DMS114 treated with DMSO at 0.1 percent for 48 hours (cell line): Measurements from ENCODE around the gene KLRF2.
A peak's percentile ranks its signal among the peaks of the same experiment; 100 is the strongest.

ENCODE experiments used
- DNase-seq: peaks from one replicate; lab custom pipeline; 2025; ENCODE audit not compliant: unreplicated experiment; lab: John Stamatoyannopoulos, UW

KLRF2 gene

DNA sequence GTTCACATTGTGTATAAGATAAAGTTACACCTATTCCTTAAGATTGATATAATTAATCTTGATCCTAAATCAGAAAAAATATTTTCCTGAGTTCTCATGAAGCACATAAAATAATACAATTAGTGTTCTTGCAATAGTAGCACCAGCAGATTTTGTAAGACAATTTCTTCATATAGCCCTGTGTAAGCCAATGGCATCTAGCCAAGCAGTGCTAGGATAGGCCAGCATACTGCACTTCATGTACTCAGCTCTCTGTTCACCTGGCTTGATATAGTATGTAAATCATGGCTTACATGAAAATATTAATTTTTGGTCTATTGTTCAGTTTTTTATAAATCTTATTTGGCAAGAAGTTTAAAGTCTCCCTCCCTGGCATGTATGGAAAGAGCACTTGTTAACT, 1.9 kb downstream of the KLRF2 start:
- DNase-seq = no peak

DNA sequence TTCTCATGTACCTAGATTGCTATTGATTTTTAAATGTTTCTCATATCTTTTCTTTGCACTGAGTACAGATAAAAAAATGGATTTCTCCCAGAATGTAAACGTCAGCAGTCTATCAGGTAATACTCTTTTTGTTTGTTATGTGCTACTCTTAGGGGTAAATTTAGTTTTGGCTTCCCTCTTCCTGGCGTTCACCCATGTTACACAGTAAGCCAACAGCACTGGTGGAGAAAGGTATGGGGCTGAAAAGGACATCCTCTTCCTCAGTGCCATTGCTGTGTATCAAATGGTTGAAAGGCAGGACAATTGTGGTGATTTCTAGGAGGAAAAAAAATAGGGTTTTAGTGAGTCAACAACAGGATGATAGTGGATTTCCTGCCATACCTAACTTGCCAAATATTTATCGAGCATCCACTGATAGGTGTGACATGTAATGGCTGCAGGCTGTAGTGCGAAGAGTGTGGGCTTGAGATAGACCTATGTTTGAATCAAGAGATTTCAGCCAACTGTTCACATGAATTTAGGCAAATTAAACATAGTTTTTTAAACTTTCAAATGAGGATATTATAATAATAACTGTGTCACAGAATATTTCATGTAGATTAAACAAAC, 7.5 kb downstream of the KLRF2 start:
- DNase-seq = no peak

DNA sequence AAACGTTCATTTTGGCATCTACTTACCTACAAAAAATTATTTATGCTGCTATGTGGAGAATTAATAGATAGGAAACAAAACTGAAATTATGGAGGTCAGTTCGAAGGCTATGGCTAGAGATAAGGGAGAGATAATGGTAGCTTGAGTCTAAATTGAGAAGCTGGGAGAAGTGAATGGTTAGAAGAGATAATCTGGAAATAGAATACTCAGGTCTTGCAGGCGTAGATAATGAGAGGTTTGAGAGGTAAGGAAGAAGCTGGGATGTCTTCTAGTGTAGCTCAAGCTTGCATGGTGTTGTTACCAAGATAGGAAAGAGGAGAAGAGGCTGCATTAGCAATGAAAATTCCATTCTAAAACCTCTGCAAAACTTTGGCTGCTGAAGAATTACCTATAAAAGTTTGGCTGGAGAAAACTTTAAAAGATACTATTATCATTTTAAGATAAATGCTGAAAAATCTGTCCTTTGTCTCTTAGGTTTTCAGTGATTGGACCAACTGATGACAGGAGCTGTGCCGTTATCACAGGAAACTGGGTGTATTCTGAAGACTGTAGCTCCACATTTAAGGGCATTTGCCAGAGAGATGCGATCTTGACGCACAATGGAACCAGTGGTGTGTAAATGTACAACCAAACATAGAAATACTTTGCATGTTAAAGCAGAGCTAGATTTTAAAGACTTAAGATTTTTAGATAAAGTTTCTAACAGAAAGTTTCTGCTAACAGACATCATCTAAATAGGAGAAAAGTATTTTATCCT, 14.1 kb downstream of the KLRF2 start:
- DNase-seq = no peak

DNA sequence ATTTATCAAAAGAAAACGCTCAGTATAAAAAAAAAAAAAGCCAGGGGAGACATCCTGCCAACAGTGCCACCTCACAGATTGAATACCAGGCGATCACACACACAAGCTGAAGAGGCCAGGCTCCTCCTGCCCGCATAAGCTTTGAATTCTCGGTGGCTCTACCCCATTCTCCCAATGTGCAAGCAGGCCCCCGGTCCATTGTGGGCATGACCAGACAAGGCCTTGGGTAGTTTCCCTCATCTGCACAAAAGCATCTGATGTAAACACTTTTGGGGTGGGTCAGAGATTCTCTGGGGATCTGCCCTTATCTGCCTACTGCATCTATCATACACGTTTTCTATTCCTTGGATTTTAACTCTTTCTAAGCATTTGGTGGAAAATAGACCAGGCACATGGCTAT, 16.2 kb downstream of the KLRF2 start:
- DNase-seq = no peak

DNA sequence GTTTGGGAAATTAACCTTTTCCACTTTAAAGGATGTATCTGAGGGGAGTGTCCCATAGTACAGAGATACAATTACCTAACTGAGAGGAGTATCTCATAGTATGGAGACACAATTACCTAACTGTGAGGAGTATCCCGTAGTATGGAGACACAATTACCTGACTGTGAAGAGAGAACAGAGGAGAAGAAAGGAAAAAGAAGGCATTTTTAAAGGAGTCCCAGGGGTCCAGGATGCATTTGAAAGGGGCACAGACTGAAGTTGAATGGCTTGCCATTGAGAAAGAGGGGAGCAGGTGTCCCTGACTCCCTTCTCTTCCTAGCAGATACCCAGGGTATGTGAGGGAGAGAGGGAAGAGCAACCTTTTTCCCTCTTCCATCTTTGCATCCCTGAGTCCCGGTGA, 17.9 kb downstream of the KLRF2 start:
- DNase-seq = no peak

DNA sequence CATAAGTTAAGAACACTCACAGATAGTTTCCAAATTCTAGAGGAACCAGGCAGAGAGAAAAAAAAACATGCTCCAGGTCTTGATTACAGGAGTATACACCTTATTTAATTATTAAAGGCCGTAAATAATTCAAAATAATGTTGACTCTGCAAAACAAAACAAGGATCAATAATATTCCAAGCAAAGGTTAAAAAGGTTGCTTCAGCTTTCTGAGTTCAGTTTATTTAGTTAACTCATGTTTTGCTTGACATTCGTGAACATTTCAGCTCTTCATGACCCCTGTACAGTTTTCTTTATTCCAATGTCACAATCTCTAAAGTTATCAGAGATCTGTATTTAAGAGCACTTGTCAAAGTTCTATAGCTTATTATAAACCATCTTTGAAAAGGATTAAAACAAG, 19.6 kb downstream of the KLRF2 start:
- DNase-seq = no peak

DNA sequence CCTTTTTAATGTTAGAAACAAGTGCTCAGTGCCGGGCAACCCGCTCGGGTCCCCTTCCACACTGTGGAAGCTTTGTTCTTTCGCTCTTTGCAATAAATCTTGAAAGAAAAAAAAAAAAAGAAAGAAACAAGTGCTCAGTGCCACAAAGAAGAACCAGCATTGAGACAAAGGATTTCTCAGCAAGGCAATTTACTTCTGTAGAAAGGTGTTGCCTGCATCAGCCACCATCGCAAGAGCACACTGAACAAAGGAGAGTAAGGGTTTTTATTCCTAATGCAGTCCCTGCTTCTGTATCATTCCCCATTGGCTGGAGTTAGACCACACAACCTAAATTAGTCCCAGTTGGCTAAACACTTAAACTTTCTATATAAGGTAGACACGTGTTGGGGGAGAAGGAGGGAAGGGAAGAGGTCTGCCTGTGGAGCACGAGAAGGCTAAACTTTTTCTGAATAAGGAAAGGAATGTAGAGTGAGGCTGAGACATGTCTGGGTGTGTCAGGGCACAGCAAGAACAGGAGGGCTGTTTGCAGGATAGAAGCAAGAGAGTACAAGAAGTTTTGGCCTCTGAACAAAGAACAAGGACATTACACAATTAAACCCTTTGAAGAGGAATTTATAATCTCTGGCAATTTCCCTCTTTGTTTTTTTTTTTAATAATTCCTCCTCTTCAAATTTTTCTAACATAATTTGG, 21.4 kb downstream of the KLRF2 start:
- DNase-seq = no peak

DNA sequence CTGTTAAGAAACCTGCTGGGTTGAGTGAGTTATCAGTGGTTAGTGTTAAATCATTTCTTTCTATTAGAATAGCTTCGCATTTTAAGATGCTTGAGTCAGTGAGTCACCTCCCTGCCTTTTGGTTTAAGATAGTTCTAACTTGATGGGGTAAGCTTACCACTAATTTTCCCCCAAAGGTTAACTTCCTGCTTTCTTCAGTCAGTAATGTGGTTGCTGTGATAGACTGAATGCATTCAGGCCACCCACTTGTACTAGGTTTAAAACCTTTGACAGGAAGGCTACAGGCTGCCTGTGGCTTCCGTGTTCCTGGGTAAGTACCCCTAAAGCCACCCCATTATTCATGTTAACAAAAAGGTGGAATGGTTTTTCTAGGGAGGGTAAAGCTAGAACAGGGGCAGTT, 25.6 kb downstream of the KLRF2 start:
- DNase-seq = no peak

DNA sequence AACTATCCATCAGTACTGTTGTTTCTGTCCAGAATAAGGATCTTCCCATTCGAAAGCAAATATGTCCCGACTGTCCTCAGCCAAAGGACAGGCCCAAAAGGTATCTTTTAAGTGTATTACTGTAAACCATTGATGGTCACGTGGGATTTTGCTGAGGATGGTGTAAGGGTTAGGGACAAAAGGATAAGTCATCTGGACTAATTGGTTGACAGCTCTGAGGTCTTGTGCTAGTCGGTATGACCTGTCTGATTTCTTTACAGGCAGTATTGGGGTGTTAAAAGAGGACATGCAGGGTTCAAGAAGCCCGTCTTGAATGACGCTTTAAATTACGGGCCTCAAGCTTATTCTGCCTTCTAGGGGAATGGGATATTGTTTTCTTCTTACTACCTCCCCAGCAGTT, 26.5 kb downstream of the KLRF2 start:
- DNase-seq = no peak

DNA sequence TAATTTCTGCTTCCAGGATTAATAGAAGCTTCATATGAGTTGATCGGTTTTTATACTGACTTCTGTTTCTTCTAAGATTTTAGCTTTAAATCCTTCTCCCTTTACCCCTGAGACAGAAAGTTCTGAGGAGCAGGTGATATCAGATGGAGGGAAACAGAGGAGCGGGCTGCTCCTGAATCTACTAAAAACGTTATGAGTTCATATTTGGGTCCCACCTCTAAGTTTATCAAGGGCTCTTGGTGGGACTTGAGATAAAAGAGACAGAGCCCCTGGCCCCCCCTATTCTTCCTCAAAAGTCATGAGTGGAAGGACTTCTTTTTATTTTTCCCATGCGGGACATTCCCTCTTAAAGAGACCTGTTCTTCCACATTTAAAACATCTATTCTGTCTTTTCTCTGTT, 27.1 kb downstream of the KLRF2 start:
- DNase-seq = no peak

DNA sequence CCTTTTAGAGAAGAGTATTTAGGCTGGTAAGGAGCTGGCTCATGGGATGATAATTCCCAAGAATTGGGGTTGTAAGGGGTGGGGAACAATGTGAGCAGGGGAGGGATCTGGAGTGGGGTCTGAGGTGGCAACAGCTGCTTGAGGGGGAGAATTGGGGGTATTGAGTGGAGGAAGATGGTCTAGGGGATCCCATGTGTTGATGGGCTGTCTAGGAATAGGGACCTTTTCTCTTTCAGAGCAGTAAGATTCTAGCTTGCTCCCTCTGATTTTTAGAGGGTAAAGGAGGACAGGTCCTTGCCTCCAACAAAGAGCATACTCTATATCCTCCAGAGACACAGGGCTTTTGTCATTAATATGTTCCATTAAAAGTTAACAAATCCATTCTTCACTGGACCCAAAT, 28.4 kb downstream of the KLRF2 start:
- no peak for DNase-seq

DNA sequence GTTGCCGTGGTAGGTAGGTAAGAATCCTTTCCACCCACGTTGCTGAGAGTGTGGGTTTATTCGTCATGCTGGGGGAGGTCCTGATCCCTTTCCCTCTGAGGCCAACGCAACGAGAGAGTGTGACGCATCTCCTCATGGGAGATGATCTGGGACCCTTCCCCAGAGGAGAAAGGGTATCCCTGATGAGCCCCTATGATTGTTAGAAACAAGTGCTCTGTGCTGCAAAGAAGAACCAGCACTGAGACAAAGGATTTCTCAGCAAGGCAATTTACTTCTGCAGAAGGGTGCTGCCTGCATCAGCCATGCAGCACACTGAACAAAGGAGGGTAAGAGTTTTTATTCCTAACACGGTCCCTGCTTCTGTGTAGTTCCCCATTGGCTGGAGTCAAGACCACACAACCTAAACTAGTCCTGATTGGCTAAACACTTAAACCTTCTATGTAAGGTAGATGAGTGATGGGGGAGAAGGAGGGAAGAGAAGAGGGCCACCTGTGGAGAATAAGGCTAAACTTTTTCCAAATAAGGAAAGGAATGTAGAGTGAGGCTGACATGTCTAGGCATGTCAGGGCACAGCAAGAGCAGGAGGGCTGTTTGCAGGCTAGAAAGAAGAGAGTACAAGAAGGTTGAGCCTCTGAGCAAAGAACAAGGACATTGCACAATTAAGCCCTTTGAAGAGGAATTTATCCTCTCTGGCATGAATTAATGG, 29.6 kb downstream of the KLRF2 start:
- no peak for DNase-seq

DNA sequence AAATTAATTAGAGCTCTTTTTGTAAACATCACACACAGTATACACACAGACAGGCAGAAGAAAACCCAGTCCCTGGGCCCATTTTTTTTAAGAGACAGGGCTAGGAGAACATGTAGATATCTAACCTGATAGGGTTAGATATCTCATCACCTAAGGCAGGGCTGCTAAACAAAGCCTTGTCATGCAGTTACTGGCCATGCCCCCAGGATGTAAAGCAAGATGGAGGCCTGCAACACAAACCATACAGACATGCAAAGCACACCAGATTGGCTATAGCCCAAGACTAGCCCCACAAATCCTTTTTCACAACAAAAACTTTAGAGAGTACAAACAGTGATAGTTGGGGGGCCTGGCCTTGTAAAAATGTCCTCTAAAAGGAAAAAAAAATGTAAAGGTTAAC, 30.4 kb downstream of the KLRF2 start:
- DNase-seq = no peak

DNA sequence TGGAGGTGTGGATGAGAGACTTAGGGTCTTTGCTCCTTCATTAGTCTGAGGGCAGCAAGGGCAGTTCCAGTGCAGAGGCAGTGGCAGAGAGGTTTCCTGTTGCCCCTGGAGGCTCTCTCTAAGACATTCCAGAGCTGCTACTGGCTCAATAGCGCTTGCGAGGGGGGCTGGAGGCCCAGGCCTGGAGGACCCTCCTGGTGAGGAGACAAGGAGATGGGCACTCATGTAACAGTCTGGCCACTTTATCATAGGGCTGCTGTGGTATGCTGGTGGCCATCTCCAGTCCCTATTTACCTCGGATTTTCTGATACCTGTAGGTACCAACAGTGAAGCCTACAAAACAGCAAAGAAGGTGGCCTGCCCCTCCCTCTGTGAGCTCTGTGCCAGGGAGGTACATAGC, 38.2 kb downstream of the KLRF2 start:
- DNase-seq = no peak

DNA sequence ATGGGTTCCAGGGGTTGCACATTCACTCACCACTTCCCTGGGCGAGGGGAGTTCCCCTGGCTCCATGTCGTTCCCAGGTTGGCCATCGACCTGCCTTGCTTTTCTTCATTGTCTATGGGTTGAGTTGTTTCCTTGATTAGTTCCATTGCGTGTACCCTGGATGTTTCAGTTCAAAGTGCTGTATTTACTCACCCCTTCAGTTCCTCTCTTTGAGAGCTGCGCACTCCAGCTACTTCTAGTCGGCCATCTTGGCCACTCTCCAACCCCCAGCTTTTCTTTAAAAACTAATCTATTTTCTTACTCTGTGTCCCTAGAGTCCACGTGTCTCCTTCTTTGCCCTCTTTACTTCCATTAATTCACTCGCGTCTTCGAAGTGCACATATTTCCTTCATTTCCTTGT, 39.2 kb downstream of the KLRF2 start:
- no peak for DNase-seq

DNA sequence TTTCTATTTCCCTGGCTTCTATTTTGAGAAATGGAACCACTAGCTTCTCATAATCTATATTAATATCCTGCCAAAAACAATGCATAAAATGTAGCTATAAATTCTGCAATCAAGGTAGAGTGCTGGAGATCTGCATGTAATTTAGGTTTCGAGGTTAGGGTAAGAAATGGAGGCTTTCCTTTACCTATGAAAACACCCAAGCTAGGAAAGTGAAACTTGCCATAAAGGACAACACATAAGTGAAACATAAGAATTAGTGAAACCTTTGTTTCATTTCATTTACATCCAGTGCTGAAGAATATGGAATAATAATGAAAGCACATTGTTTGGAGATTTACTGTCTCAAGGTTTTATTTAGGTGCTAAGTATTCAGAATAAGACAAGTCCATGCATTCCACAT, 41.1 kb downstream of the KLRF2 start:
- no peak for DNase-seq

DNA sequence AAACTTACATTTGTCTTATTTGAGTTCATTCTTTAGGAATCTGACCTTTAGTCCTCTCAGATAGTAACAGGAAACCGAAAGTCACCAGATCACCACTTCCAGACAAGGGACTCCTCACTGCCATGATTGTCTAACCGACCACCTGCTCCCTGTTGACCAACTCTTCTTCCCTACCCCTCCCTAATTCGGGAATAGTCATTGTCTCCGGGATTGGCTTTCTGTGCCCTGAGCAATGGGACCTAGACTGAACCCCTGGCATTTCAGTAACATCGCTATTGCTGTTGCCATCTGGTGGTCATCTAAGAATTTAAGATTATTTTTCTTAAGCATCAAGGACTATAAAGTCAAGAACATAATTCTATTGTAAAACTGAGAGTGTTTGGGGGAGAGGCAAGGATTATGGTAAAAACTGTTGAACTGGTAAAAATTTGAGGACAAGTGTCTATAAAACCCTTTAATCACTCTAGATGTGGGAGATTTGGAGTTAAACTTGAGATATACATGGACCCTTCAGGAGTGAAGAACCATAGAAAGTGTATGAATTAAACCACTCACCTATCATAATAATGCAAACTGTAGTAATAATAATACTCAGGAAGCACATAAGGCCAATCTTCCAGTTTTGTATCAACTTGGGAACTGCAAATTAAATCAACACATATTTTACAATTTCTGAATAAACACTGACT, 44.6 kb downstream of the KLRF2 start:
- DNase-seq = peak; percentile 52

DNA sequence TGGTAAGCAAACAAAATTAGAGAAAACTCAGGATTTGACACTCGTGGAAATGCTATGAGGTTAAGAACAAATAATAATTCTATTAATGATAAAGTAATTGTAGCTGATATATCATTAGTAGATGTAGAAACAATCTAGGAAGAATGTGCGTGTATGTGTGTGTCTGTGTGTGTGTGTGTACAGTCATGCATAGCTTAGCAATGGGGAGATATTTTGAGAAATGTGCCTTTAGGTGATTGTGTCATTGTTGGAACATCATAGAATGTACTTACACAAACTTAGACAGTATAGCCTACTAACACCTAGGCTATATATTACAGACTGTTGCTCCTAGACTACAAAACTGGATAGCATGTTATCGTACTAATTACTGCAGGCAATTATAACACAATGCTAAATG, 45.6 kb downstream of the KLRF2 start:
- no peak for DNase-seq

DNA sequence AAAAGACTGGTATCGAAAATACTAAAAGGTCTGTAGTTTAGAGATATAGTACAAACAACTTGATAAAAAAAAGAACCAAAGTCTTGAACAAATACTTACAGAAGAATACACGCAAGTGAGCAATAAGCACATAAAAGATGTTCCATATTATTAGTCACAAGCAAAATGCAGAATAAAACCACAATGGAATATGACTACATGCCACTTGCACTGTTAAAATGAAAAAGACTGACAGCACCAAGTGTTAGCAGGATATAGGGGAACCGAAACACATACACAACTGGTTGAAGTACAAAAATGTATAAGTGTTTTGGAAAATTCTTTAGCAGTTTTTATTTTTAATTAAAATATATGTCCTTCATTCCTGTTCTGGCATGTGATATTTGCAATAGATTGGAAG, 47.3 kb downstream of the KLRF2 start:
- no peak for DNase-seq

DNA sequence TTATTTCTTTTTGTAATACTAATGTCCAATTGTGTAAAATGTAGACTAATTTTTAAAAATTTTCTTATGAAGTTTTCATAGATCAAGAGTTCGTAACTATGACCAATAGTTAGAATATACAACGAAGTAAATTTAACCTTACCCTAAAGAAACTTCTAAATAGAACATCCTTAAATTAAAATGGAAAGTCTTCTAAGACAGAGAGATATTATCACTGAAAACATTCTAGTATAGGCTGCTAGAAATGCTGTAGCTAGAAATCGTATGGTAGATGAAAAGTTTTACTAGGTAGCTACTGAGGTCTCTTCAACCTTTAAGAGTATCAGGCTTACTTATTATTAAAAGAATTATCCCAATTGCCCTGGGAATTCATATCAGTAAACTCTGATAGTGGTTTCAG, 50.0 kb downstream of the KLRF2 start:
- DNase-seq = no peak

DNA sequence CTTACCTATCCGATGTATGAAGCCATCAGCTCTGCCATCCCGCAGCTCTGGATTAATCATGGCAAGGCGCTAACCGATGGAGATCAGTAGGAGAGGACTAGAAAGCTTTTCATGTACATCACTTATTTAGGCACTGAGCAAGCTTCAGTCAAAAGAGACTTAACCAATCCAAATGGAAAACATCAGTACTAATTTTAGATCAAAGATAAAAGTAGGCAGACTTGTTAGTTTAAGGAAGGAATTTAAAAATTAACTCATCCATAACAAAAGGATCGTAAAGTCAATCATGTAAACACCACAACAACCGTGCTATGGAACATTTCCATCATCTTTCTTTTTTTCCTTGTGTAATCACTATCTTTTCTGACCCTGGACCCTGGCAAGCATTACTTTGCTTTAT, 51.0 kb downstream of the KLRF2 start, which contains the start of gene CLEC2A:
Gene CLEC2A, minus strand, starts transcription at position 101 of the 400 bp plus-strand sequence. Its CDS starts 41 bp downstream, at position 60.
- no peak for DNase-seq
